Mesendoderm (in vitro differentiated cells): Measurements from ENCODE around the gene PPA1. TPM values are rescaled to one million over a fixed set of nuclear protein-coding genes. Genes with fewer than 3 reads are reported as not detected.

Source experiments
- DNase-seq: peaks from one replicate; pipeline ENCODE4 v3.0.0; 2013
- H2AK5ac ChIP-seq: 2 replicates; pipeline ENCODE4 v1.6.1; 2013; ENCODE audit warnings: low read length, inconsistent platforms
- H2BK120ac ChIP-seq: 2 replicates; pipeline ENCODE4 v1.6.1; 2013; ENCODE audit warnings: low read depth, mild to moderate bottlenecking, low read length, moderate library complexity, mixed read lengths
- H2BK15ac ChIP-seq: replicated peaks from 2 replicates; pipeline ENCODE4 v1.6.1; 2013; ENCODE audit warnings: low read depth, mild to moderate bottlenecking, moderate library complexity
- H2BK5ac ChIP-seq: 2 replicates; pipeline ENCODE4 v1.6.1; 2013; ENCODE audit warnings: low read length, inconsistent platforms
- H3K18ac ChIP-seq: 2 replicates; pipeline ENCODE4 v1.6.1; 2013; ENCODE audit warnings: mild to moderate bottlenecking, low read length, mixed read lengths
- H3K23ac ChIP-seq: one replicate; pipeline ENCODE4 v1.6.1; 2013; ENCODE audit warnings: low read length
- H3K27ac ChIP-seq: 2 replicates; pipeline ENCODE4 v1.5.1; 2013; ENCODE audit warnings: low read depth, mild to moderate bottlenecking, inconsistent platforms, low read length, moderate library complexity
- H3K27me3 ChIP-seq: 2 replicates; pipeline ENCODE4 v1.6.1; 2013; ENCODE audit warnings: low read length, control low read depth, mild to moderate bottlenecking, inconsistent platforms; ENCODE audit not compliant: insufficient read depth, poor library complexity
- H3K36me3 ChIP-seq: 2 replicates; pipeline ENCODE4 v1.6.1; 2013; ENCODE audit warnings: low read length, inconsistent platforms; ENCODE audit not compliant: control insufficient read depth, insufficient read depth
- H3K4ac ChIP-seq: one replicate; pipeline ENCODE4 v1.6.1; 2013; ENCODE audit warnings: low read depth, mild to moderate bottlenecking, low read length, moderate library complexity
- H3K4me1 ChIP-seq: 2 replicates; pipeline ENCODE4 v1.6.1; 2013; ENCODE audit warnings: low read depth, low read length, inconsistent platforms; ENCODE audit not compliant: control insufficient read depth
- H3K4me2 ChIP-seq: 2 replicates; pipeline ENCODE4 v1.6.1; 2013; ENCODE audit warnings: low read length
- H3K4me3 ChIP-seq: 2 replicates; pipeline ENCODE4 v1.5.1; 2013; ENCODE audit warnings: mild to moderate bottlenecking, low read length
- H3K56ac ChIP-seq: one replicate; pipeline ENCODE4 v1.6.1; 2013; ENCODE audit warnings: low read length
- H3K79me1 ChIP-seq: 2 replicates; pipeline ENCODE4 v1.6.1; 2013; ENCODE audit warnings: low read length, inconsistent platforms
- H3K79me2 ChIP-seq: 2 replicates; pipeline ENCODE4 v1.6.1; 2013; ENCODE audit warnings: mild to moderate bottlenecking, low read length; ENCODE audit not compliant: control insufficient read depth, insufficient read depth
- H3K9ac ChIP-seq: 2 replicates; pipeline ENCODE4 v1.6.1; 2013; ENCODE audit warnings: low read length, inconsistent platforms
- H4K5ac ChIP-seq: one replicate; pipeline ENCODE4 v1.6.1; 2013; ENCODE audit warnings: low read length
- H4K8ac ChIP-seq: one replicate; pipeline ENCODE4 v1.6.1; 2013; ENCODE audit warnings: low read depth, mild to moderate bottlenecking, control low read depth, low read length, moderate library complexity
- WGBS: extraction: QIAGEN DNeasy Blood & Tissue Kit; methylation state at CpG from one replicate; pipeline ENCODE4 v1.1.7; 2013; ENCODE audit warnings: low lambda C conversion rate, missing lambda C conversion rate; ENCODE audit not compliant: insufficient coverage; ENCODE audit errors: extremely low coverage; 5-methylcytosine and 5-hydroxymethylcytosine counted together
- small RNA-seq: library from polyadenylated mRNA; stranded (forward); fragments of <200 nt; extraction: miRNeasy Mini kit (QIAGEN cat#:217004); gene quantifications from one replicate; pipeline ENCODE3, GENCODE V24; 2013; ENCODE audit not compliant: insufficient read depth

Gene PPA1

GRCh38 chr10:70158113-70158512 lies 75.1 kb downstream of the PPA1 start:
- no CpG with 5 or more reads among the region's 2 CpGs for WGBS
- H2AK5ac ChIP-seq, result no peak overlapping the region
- H2BK120ac ChIP-seq, result no peak overlapping the region
- H4K5ac ChIP-seq, result no peak overlapping the region
- H3K79me2 ChIP-seq, result peaks cover 8% of the 10 kb centered on the region
- H3K79me1 ChIP-seq, result peaks cover 7% of the 10 kb centered on the region
- peaks cover 4% of the 10 kb centered on the region for H3K36me3 ChIP-seq
- no peak overlapping the region for H3K27ac ChIP-seq
- no peak overlapping the region for H3K18ac ChIP-seq
- H3K23ac ChIP-seq, result no peak overlapping the region
- no peak overlapping the region for H3K4me2 ChIP-seq
- H3K9ac ChIP-seq, result no peak overlapping the region
- no peak overlapping the region for H3K4ac ChIP-seq
- H2BK15ac ChIP-seq, result no peak overlapping the region
- H3K4me1 ChIP-seq, result no peaks in the 10 kb centered on the region
- no peak overlapping the region for H3K4me3 ChIP-seq
- no peak for DNase-seq
- no peak overlapping the region for H4K8ac ChIP-seq
- no peaks in the 10 kb centered on the region for H3K27me3 ChIP-seq
- H2BK5ac ChIP-seq, result no peak overlapping the region
- no peak overlapping the region for H3K56ac ChIP-seq

- Histone ChIP-seq H3K18ac (no peak overlapping the region), H3K36me3 (peaks cover 8% of the 10 kb centered on the region), H3K27me3 (no peaks in the 10 kb centered on the region), H2AK5ac (no peak overlapping the region), H3K4me2 (no peak overlapping the region), H2BK5ac (no peak overlapping the region), H2BK120ac (no peak overlapping the region), H4K5ac (no peak overlapping the region), H3K4me1 (no peaks in the 10 kb centered on the region), H2BK15ac (no peak overlapping the region), H3K9ac (no peak overlapping the region), H4K8ac (no peak overlapping the region), H3K23ac (no peak overlapping the region), H3K4ac (no peak overlapping the region), H3K27ac (no peak overlapping the region), H3K79me2 (no peaks in the 10 kb centered on the region), H3K79me1 (peaks cover 1% of the 10 kb centered on the region), H3K56ac (no peak overlapping the region), H3K4me3 (no peak overlapping the region)
- no CpG with 5 or more reads among the region's 3 CpGs for WGBS
- DNase-seq, result no peak
Measured at GRCh38 chr10:70155255-70155838, 77.9 kb downstream of the PPA1 start.

Small RNAs within 50 kb of the gene (small RNA-seq; reads per million reads assigned to genes)
- gene RPS25P9, result not detected
